HEK293T (cell line): ENCODE measurements around the gene MSANTD4.

Source experiments
- FOXM1 ChIP-seq: fragments of 450-650 bp; IDR thresholded peaks from 2 replicates; pipeline ENCODE4 v1.6.1; 2017; ENCODE audit warnings: mild to moderate bottlenecking, borderline replicate concordance
- PKNOX1 ChIP-seq: fragments of 450-650 bp; IDR thresholded peaks from 2 replicates; pipeline ENCODE4 v1.6.1; 2016
- SP1 ChIP-seq: fragments of 450-650 bp; IDR thresholded peaks from 2 replicates; pipeline ENCODE4 v1.6.1; 2017

- no peak for TF ChIP-seq FOXM1
- TF ChIP-seq SP1, result no peak
- no peak for TF ChIP-seq PKNOX1
These were observed 10.6 kb downstream of the MSANTD4 start for GRCh38 chr11:106011481-106011880.
